Superior temporal gyrus (tissue), 1 donor: Measurements from ENCODE around the gene EFNA5.

Source experiments
- DNase-seq: peaks from one replicate; pipeline ENCODE4 v3.0.0-alpha.2; 2016; ENCODE audit errors: extremely low spot score

EFNA5 gene

GRCh38 chr5:107640568-107640967 is 30.2 kb downstream of the EFNA5 start:
- DNase-seq: no peak

GRCh38 chr5:107639990-107640389 is 30.7 kb downstream of the EFNA5 start:
- DNase-seq: no peak

- DNase-seq: no peak
Measured at GRCh38 chr5:107636555-107636954, 34.2 kb downstream of the EFNA5 start.

- no peak for DNase-seq
Measured at GRCh38 chr5:107636068-107636467, 34.7 kb downstream of the EFNA5 start.

- no peak for DNase-seq
Measured at GRCh38 chr5:107634981-107635848, 35.5 kb downstream of the EFNA5 start.

- DNase-seq: no peak
Measured at GRCh38 chr5:107633171-107633901, 37.4 kb downstream of the EFNA5 start.

- DNase-seq: no peak
Measured at GRCh38 chr5:107631805-107632362, 38.9 kb downstream of the EFNA5 start.

GRCh38 chr5:107630184-107630583 is 40.6 kb downstream of the EFNA5 start:
- no peak for DNase-seq

- DNase-seq: no peak
Measured at GRCh38 chr5:107624235-107624634, 46.5 kb downstream of the EFNA5 start.

GRCh38 chr5:107621089-107621488 is 49.6 kb downstream of the EFNA5 start:
- DNase-seq: no peak

GRCh38 chr5:107619781-107620180 is 51.0 kb downstream of the EFNA5 start:
- DNase-seq: no peak

GRCh38 chr5:107618242-107618641 is 52.5 kb downstream of the EFNA5 start:
- no peak for DNase-seq

- no peak for DNase-seq
Measured at GRCh38 chr5:107617052-107617451, 53.7 kb downstream of the EFNA5 start.

- DNase-seq: no peak
Measured at GRCh38 chr5:107616213-107616612, 54.5 kb downstream of the EFNA5 start.

GRCh38 chr5:107615299-107615817 is 55.4 kb downstream of the EFNA5 start:
- DNase-seq: no peak

GRCh38 chr5:107612541-107612940 is 58.2 kb downstream of the EFNA5 start:
- no peak for DNase-seq

GRCh38 chr5:107610798-107611197 is 59.9 kb downstream of the EFNA5 start:
- no peak for DNase-seq

- no peak for DNase-seq
Measured at GRCh38 chr5:107607671-107608345, 62.9 kb downstream of the EFNA5 start.

- DNase-seq: no peak
Measured at GRCh38 chr5:107607196-107607595, 63.5 kb downstream of the EFNA5 start.

GRCh38 chr5:107605596-107606125 is 65.1 kb downstream of the EFNA5 start:
- no peak for DNase-seq

- no peak for DNase-seq
Measured at GRCh38 chr5:107604990-107605389, 65.7 kb downstream of the EFNA5 start.
